Activated CD4-positive, alpha-beta T cell treated with anti-CD3 and anti-CD28 coated beads, Interleukin-2, amount 50 U/mL, for 4 hours (primary cell): ENCODE data around the gene CTSC.

Experiments
- DNase-seq, 2 experiments: peaks; one replicate each; pipeline ENCODE4 v3.0.0-alpha.2; 2020

CTSC gene

GRCh38 chr11:88337181-88337986 lies at the start of gene CTSC:
CTSC (minus strand) TSS chr11:88337736; CDS start chr11:88337672, 64 bp downstream.
- peak; percentile 86 to 89 for DNase-seq

- no peak for DNase-seq
Measured at GRCh38 chr11:88384669-88385005, 47.1 kb upstream of the CTSC start.

- DNase-seq, result no peak
Measured at GRCh38 chr11:88384004-88384668, 46.6 kb upstream of the CTSC start.

DNA sequence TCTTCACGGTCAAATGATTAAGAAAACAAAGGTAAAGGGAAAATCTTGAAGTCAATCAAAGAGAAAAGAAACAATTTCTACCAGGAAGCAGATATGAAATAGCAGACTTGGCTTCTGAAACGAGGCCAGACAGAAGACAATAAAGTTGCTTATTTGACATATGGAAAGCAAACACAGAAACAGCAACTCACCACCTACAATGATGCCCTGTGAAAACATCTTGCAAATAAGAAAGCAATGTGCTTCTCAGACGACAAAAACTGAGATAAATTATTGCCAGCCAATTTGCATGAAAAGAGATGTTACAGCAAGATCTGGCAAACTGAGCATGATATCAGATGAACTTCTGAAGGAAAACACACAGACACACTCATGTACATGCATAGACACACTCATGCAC lies 45.9 kb upstream of the CTSC start:
- DNase-seq, result no peak

GRCh38 chr11:88379130-88379529 lies 41.6 kb upstream of the CTSC start:
- DNase-seq, result no peak

- no peak for DNase-seq
Measured at GRCh38 chr11:88378422-88379066, 41.0 kb upstream of the CTSC start.

DNA sequence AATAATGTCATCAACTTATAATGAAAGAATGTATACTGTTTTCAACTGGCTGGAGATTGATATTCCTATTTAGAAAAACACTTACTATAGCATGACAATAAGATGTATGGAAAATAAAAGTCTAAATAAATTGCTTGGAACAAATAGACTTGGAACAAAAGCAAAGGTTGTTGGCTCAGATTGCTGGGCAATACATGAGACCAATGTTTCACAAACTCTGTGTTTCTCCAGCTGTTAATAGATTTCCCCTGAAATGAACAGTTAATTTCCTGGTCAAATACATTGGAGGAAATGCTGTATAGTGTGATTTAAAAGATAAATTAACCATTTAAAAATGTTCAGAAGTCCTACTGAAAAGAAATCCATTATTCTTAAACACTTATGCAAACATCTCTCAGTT lies 40.1 kb upstream of the CTSC start:
- no peak for DNase-seq

DNA sequence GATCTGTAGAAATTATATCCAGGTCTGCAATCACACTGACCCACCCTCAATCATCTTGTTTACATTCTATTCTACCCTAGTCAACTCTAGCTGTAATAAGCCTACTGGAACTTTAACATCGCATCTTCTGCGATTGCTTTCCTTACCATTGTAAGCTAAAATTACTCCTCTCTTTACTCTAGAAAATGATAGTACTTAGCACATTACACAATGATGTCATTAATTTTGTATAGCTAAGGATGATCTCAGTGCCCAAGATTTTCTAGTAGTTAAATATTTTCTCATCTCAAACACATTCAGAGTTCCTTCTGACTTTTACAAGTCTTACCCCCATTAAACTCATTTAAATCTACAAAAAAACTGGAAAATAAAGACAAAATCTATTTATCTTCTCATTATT lies 39.6 kb upstream of the CTSC start:
- DNase-seq, result no peak

- DNase-seq, result no peak
Measured at GRCh38 chr11:88375927-88376470, 38.5 kb upstream of the CTSC start.

DNA sequence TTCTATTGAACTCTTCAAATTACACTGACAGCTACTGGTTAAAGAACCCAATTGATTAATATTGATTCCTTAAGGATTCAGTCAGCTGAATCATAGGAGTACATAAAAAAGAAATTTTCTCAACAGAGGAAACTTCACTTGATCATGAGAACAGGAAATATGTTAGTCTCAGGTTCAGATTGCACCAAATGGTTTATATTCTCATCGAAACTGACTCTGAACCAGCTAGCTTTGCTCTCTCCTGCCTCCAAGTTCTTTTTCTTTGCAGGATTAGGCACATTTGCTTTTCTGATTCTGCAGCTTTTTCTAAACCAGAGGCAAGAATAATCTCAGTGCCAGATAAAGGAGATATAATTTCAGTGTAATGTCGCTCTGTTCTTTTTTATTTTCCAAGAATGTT lies 33.2 kb upstream of the CTSC start:
- DNase-seq, result no peak

- no peak for DNase-seq
Measured at GRCh38 chr11:88367310-88367709, 29.8 kb upstream of the CTSC start.

DNA sequence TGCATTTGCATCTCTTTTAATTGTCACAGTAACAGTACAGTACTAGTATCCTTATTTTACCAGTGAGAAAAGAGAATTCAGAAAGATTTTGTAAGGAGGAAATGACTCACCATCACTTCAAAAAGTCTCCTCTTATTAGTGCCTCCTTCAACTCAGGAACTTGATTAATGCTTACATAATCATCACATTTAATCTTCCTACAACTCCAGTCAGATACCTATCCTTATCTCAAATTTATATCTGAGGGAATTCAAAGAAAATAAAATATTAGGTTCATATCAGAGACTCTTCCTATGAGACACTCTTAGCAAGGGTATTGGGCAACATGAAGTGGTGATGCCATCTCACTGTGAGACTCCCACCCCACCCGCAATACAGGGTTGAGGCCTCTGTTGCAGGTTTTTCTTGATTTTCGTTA lies 26.1 kb upstream of the CTSC start:
- no peak for DNase-seq

DNA sequence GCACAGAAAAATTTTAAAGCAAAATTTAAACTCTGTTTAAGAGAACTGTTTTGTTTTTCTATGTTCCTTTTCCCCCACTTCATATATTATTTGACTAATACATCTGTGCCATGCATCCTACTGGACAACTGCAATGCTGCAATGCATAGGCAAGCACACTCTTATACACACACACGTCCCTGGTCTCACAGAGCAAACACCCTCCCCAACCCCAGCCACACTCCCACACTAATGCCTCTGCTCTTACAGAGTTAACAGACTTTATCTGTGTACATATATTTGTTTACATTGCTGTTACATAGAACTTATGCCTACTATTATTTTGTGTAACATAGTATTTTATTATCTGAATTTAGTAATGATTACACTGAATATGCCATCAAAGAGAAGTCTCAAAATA lies 25.5 kb upstream of the CTSC start:
- DNase-seq, result no peak

DNA sequence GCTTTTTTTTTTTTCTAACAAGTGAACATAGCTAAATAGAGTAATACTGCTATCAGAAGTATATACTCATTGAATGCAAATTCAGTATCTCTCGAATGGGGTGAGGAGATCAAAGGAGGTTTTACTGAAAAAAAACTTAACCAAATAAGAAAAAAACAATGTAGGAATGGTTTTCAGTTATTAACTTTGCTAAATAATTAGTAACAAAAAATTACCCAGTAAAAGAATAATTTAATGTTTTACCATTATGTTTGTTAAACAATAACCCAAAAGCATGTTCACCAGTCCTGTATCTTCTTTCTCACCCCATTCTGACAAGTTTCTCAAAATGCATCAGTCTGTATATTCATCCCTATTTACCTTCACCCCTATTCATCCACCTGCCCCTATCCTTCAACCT lies 22.6 kb upstream of the CTSC start:
- DNase-seq, result no peak

DNA sequence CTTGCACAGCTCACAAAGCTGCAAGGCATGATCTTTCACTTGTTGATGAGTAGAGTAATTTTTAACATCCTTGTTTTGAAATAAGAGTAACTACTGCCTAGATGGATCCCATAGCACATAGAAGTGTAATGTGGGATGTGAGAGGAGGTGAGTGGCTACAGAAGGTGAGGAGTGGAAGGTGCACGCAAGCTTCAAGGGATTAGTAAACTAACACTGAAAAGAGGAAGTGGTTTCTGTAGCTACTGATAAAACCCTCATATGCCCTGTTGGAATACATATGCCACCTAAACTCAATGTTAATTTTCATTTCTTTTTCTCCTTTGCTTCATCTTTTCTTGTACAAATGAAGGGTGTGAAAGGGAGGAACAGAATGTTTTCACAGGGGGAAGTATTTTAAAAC lies 22.0 kb upstream of the CTSC start:
- DNase-seq, result no peak

DNA sequence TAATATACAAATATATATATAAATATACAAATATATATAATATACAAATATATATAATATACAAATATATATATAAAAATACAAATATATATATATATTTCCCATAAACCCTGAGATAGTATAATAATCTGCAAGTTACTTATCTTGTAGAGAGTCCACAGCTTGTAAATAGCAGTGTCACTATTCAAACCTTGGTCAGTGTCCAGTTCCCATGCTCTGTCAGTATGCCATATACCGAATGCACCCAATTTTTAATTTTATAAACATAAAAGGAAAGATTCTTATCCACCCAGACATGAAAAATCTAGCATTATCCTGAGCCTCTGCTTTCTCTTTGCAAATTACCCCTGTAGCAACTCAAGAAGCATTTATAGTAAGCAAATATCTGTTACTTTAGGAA lies 21.6 kb upstream of the CTSC start:
- DNase-seq, result no peak

- DNase-seq, result no peak
Measured at GRCh38 chr11:88358040-88358431, 20.5 kb upstream of the CTSC start.

GRCh38 chr11:88357323-88358039 lies 19.9 kb upstream of the CTSC start:
- DNase-seq, result no peak

- no peak for DNase-seq
Measured at GRCh38 chr11:88355887-88356286, 18.4 kb upstream of the CTSC start.

- no peak for DNase-seq
Measured at GRCh38 chr11:88354912-88355311, 17.4 kb upstream of the CTSC start.

- no peak for DNase-seq
Measured at GRCh38 chr11:88353835-88354496, 16.4 kb upstream of the CTSC start.

- no peak for DNase-seq
Measured at GRCh38 chr11:88353386-88353785, 15.8 kb upstream of the CTSC start.

- no peak for DNase-seq
Measured at GRCh38 chr11:88352139-88352538, 14.6 kb upstream of the CTSC start.
